GM18511 (cell line): ENCODE results near the gene BID.

Source experiments
- ATAC-seq: cut with Tn5 transposase; IDR thresholded peaks from one replicate; pipeline ENCODE4 v1.9.1; 2021; ENCODE audit warnings: mild to moderate bottlenecking, moderate library complexity; ENCODE audit not compliant: unreplicated experiment

BID gene

GRCh38 chr22:17803609-17804270 is 29.5 kb upstream of the BID start:
- no peak for ATAC-seq

GRCh38 chr22:17802822-17803221 is 28.6 kb upstream of the BID start:
- ATAC-seq: no peak

GRCh38 chr22:17802411-17802810 is 28.1 kb upstream of the BID start:
- ATAC-seq: no peak

- ATAC-seq: peak; percentile 50
Measured at GRCh38 chr22:17797721-17798559, 23.7 kb upstream of the BID start.

GRCh38 chr22:17796695-17797094 is 22.4 kb upstream of the BID start:
- no peak for ATAC-seq

- no peak for ATAC-seq
Measured at GRCh38 chr22:17795661-17796548, 21.6 kb upstream of the BID start.

- ATAC-seq: no peak
Measured at GRCh38 chr22:17794726-17795542, 20.7 kb upstream of the BID start.

GRCh38 chr22:17792854-17793434 is 18.7 kb upstream of the BID start:
- ATAC-seq: no peak

GRCh38 chr22:17792299-17792698 is 18.0 kb upstream of the BID start:
- no peak for ATAC-seq

- no peak for ATAC-seq
Measured at GRCh38 chr22:17791196-17791595, 16.9 kb upstream of the BID start.

GRCh38 chr22:17789379-17790200 is 15.3 kb upstream of the BID start:
- ATAC-seq: no peak

GRCh38 chr22:17788528-17789378 is 14.5 kb upstream of the BID start:
- ATAC-seq: no peak

GRCh38 chr22:17787716-17788330 is 13.6 kb upstream of the BID start:
- ATAC-seq: no peak

- ATAC-seq: no peak
Measured at GRCh38 chr22:17787241-17787640, 13.0 kb upstream of the BID start.

- ATAC-seq: no peak
Measured at GRCh38 chr22:17786435-17787161, 12.3 kb upstream of the BID start.

GRCh38 chr22:17785185-17786184 is 11.2 kb upstream of the BID start:
- no peak for ATAC-seq
